A673 (cell line): ENCODE data around the gene AKR1D1.

Source experiments
- CTCF ChIP-seq: fragments of 300-800, 200-600 bp; sonication (generic); conservative IDR thresholded peaks from 2 replicates; pipeline ENCODE4 v1.5.1; 2017; ENCODE audit warnings: low read depth, mild to moderate bottlenecking, antibody characterized with exemption, low read length, moderate library complexity, mixed read lengths
- EZH2 ChIP-seq: fragments of 200-600 bp; sonication (generic); IDR thresholded peaks from 2 replicates; pipeline ENCODE4 v1.6.1; 2017; ENCODE audit warnings: borderline replicate concordance, low read depth, mild to moderate bottlenecking, mixed read lengths, antibody characterized with exemption, low read length; ENCODE audit not compliant: poor library complexity, severe bottlenecking

GRCh38 chr7:138095972-138096935, 20.0 kb downstream of the AKR1D1 start:
- TF ChIP-seq CTCF (no peak), EZH2 (no peak)
